PC-9 (cell line): ENCODE results near the gene ESD.

Experiments
- EZH2 ChIP-seq: fragments of 200-600 bp; sonication (generic); IDR thresholded peaks from 2 replicates; pipeline ENCODE4 v1.8.0; 2017; ENCODE audit warnings: antibody characterized with exemption, low read depth
- TF ChIP-seq, protein P1 (sequence below): fragments of 200-600 bp; sonication (generic); conservative IDR thresholded peaks from 2 replicates; pipeline ENCODE4 v1.6.1; 2017; ENCODE audit warnings: mixed run types, antibody characterized with exemption, mild to moderate bottlenecking, moderate library complexity

DNA sequence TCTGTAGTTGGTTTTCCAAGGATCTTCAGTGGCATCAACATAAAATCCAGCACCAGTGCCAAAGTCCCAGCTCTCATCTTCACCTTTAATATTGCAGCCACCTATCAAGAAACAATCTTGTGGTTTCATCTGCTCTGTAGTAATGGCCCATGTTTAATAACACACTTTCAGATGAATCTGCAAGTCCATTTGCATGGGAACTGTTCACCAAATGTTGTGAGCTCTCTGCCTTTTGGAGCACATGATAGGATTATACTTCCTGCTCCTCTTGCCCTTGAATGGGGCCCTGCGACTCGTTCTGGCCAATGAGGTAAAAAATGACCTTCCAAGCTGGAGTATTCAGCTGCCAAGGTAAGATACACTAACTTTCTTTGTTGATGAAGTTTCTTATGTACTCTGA, 14.3 kb downstream of the ESD start:
- no peak for TF ChIP-seq EZH2
- TF ChIP-seq, protein P1, sequence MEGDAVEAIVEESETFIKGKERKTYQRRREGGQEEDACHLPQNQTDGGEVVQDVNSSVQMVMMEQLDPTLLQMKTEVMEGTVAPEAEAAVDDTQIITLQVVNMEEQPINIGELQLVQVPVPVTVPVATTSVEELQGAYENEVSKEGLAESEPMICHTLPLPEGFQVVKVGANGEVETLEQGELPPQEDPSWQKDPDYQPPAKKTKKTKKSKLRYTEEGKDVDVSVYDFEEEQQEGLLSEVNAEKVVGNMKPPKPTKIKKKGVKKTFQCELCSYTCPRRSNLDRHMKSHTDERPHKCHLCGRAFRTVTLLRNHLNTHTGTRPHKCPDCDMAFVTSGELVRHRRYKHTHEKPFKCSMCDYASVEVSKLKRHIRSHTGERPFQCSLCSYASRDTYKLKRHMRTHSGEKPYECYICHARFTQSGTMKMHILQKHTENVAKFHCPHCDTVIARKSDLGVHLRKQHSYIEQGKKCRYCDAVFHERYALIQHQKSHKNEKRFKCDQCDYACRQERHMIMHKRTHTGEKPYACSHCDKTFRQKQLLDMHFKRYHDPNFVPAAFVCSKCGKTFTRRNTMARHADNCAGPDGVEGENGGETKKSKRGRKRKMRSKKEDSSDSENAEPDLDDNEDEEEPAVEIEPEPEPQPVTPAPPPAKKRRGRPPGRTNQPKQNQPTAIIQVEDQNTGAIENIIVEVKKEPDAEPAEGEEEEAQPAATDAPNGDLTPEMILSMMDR: no peak
